Fibroblast of lung (primary cell): ENCODE measurements around the gene STXBP4. TPM values are rescaled to one million over a fixed set of nuclear protein-coding genes. Genes with fewer than 3 reads are reported as not detected.

Experiments used
- DNase-seq, 2 donors: peaks; one replicate each; pipeline versions ENCODE4 v3.0.0 to v3.0.0-alpha.2; 2010; ENCODE audit warnings: low read depth in 2 of 2
- H2AFZ ChIP-seq: 2 replicates; pipeline ENCODE4 v1.5.1; 2012; ENCODE audit warnings: low read length, control low read depth, inconsistent platforms
- H3K27ac ChIP-seq: 2 replicates; pipeline ENCODE4 v1.5.1; 2011; ENCODE audit warnings: low read length, control low read depth; ENCODE audit not compliant: insufficient read depth
- H3K27me3 ChIP-seq: 2 replicates; pipeline ENCODE4 v1.5.1; 2011; ENCODE audit warnings: mild to moderate bottlenecking, low read length; ENCODE audit not compliant: control insufficient read depth, insufficient read depth
- H3K36me3 ChIP-seq: 2 replicates; pipeline ENCODE4 v1.5.1; 2011; ENCODE audit warnings: low read length; ENCODE audit not compliant: control insufficient read depth, insufficient read depth
- H3K4me1 ChIP-seq: 2 replicates; pipeline ENCODE4 v1.5.1; 2011; ENCODE audit warnings: low read length; ENCODE audit not compliant: control insufficient read depth, insufficient read depth; ENCODE audit errors: extremely low read depth
- H3K4me2 ChIP-seq: 2 replicates; pipeline ENCODE4 v1.5.1; 2011; ENCODE audit warnings: low read length, control low read depth; ENCODE audit not compliant: insufficient read depth; ENCODE audit errors: extremely low read depth
- H3K4me3 ChIP-seq, 4 experiments: fragments of 200-600 bp in 1 of 4; sonication (generic) in 1 of 4; replicated peaks in 1 of 4; 2 replicates each; pipeline ENCODE4 v1.5.1; 2011 to 2016; ENCODE audit warnings: low read length in 4 of 4, low read depth in 3 of 4, mild to moderate bottlenecking in 3 of 4, control low read depth in 2 of 4, inconsistent platforms in 1 of 4, mixed read lengths in 1 of 4; ENCODE audit not compliant: insufficient read depth in 1 of 4; ENCODE audit errors: control extremely low read depth in 1 of 4
- H3K79me2 ChIP-seq: 2 replicates; pipeline ENCODE4 v1.5.1; 2012; ENCODE audit warnings: mild to moderate bottlenecking, low read length, inconsistent platforms; ENCODE audit not compliant: control insufficient read depth, insufficient read depth
- H3K9ac ChIP-seq: 2 replicates; pipeline ENCODE4 v1.5.1; 2011; ENCODE audit warnings: mild to moderate bottlenecking, low read length, control low read depth; ENCODE audit not compliant: insufficient read depth
- H3K9me3 ChIP-seq: 2 replicates; pipeline ENCODE4 v1.5.1; 2012; ENCODE audit warnings: low read depth, low read length; ENCODE audit not compliant: control insufficient read depth, insufficient read depth
- H4K20me1 ChIP-seq: 2 replicates; pipeline ENCODE4 v1.5.1; 2011; ENCODE audit warnings: low read length; ENCODE audit not compliant: control insufficient read depth, insufficient read depth; ENCODE audit errors: extremely low read depth
- EZH2 ChIP-seq: IDR thresholded peaks from 2 replicates; pipeline ENCODE4 v1.5.1; 2012; ENCODE audit warnings: low read length, control low read depth, mild to moderate bottlenecking; ENCODE audit errors: missing control alignments
- polyA plus RNA-seq, 2 donors: library from polyadenylated mRNA; depleted of rRNA in 1 of 2; stranded (reverse) in 1 of 2; unstranded in 1 of 2; fragments of >200 nt; gene quantifications; 2 replicates each; pipeline ENCODE4 v1.2.1, GENCODE V29; 2011 to 2012; ENCODE audit warnings: missing spikeins in 1 of 2
- total RNA-seq: library from RNA; depleted of rRNA; stranded (reverse); fragments of >200 nt; gene quantifications from 2 replicates; pipeline ENCODE4 v1.2.1, GENCODE V29; 2014
- TF ChIP-seq, protein P1 (sequence below), 2 donors: IDR thresholded peaks in 1 of 2; conservative IDR thresholded peaks in 1 of 2; 1 replicate in 1 of 2; 2 replicates in 1 of 2; pipeline ENCODE4 v1.5.1; 2011 to 2012; ENCODE audit warnings: low read length in 2 of 2, control low read depth in 1 of 2, inconsistent platforms in 1 of 2, low read depth in 1 of 2, mild to moderate bottlenecking in 1 of 2

The STXBP4 gene
- total and polyA plus RNA-seq, 2 donors (not counting 1 experiment from before 2014, with no cell fraction given): 5.6 to 9.8 TPM

DNA sequence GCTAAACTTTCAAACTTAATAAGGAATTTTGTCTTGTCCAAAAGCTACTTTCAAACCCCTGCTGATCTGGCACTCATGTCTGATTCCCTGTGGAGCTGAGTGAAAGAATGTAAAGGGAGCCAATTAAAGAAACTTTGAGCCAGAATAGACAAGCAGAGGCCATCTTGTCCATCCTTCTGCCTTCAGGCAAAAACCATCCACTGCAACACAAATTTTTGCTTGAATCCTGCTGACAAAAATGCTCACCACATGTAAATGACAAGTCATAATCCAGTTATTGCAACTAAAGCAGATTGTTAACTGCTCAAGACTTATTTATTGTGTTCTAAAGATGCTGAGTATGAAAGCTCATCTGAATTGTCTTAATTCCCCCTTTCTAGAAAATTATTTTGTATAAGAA is 172.2 kb downstream of the STXBP4 start:
- TF ChIP-seq, protein P1, sequence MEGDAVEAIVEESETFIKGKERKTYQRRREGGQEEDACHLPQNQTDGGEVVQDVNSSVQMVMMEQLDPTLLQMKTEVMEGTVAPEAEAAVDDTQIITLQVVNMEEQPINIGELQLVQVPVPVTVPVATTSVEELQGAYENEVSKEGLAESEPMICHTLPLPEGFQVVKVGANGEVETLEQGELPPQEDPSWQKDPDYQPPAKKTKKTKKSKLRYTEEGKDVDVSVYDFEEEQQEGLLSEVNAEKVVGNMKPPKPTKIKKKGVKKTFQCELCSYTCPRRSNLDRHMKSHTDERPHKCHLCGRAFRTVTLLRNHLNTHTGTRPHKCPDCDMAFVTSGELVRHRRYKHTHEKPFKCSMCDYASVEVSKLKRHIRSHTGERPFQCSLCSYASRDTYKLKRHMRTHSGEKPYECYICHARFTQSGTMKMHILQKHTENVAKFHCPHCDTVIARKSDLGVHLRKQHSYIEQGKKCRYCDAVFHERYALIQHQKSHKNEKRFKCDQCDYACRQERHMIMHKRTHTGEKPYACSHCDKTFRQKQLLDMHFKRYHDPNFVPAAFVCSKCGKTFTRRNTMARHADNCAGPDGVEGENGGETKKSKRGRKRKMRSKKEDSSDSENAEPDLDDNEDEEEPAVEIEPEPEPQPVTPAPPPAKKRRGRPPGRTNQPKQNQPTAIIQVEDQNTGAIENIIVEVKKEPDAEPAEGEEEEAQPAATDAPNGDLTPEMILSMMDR (conservative IDR thresholded peaks at IDR 0.05 in 1 of 2, IDR thresholded peaks at IDR 0.05 in 1 of 2; ENCODE audit: low read depth in 1 of 2, low read length in 2 of 2): no peak
- no peak for TF ChIP-seq EZH2
- H3K27ac ChIP-seq: no peak overlapping the region

DNA sequence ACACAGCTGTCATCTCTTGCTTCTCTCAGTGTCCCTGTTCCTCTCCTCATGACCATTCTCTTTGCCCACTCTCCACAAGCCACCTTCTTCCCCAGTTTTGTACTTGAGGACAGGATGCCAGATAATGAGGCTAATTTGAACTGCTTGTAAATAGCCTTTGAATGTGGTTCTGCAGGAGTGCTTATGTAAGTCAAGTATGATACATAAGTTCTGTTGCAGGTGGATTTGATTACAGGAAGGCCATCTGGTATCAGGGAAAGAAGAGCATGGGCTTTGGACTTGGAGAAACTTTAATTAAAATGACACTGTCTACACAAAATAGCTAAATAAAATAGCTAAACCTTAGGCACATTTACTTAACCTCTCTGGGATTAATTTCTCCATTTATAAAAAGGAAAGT is 176.0 kb downstream of the STXBP4 start:
- Histone ChIP-seq H3K27me3 (no peaks in the 10 kb centered on the region), H3K79me2 (no peaks in the 10 kb centered on the region), H3K36me3 (no peaks in the 10 kb centered on the region), H3K4me3 (no peak overlapping the region), H3K27ac (no peak overlapping the region), H4K20me1 (no peaks in the 10 kb centered on the region), H3K4me2 (no peak overlapping the region), H3K9me3 (no peaks in the 10 kb centered on the region), H3K4me1 (no peaks in the 10 kb centered on the region), H3K9ac (no peak overlapping the region), H2AFZ (no peak overlapping the region)
- TF ChIP-seq, protein P1 (conservative IDR thresholded peaks at IDR 0.05 in 1 of 2, IDR thresholded peaks at IDR 0.05 in 1 of 2; ENCODE audit: low read depth in 1 of 2, low read length in 2 of 2): no peak
- no peak for TF ChIP-seq EZH2
- DNase-seq: no peak

More for the DNA sequence above, 172.2 kb downstream of the STXBP4 start:
- no peaks in the 10 kb centered on the region for H4K20me1 ChIP-seq
- H3K4me3 ChIP-seq: no peak overlapping the region
- no peaks in the 10 kb centered on the region for H3K9me3 ChIP-seq
- no peak for DNase-seq
- no peak overlapping the region for H3K9ac ChIP-seq
- H3K27me3 ChIP-seq: no peaks in the 10 kb centered on the region
- H3K4me2 ChIP-seq: no peak overlapping the region
- no peaks in the 10 kb centered on the region for H3K4me1 ChIP-seq
- no peak overlapping the region for H2AFZ ChIP-seq
- no peaks in the 10 kb centered on the region for H3K79me2 ChIP-seq
- no peaks in the 10 kb centered on the region for H3K36me3 ChIP-seq

DNA sequence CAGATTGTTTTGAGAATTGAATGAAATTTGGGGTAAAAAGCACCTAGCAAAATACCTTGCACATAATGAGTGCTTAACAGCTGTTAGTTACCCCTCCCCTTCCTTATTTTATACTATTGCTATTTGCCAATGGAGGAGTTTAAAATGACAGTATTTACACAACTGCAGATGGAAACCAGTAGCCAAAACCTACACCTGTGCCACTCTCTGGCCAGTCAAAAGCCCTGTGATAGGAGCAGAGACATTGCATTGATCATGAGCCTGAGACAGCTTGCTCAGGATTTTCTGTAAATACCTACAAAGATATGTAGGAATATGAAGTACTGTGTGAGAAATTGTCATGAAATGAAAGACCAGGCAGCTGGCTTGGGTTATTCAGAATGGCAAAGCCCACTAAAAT is 180.9 kb downstream of the STXBP4 start:
- no peak overlapping the region for H2AFZ ChIP-seq
- no peaks in the 10 kb centered on the region for H3K36me3 ChIP-seq
- no peaks in the 10 kb centered on the region for H3K4me1 ChIP-seq
- no peak overlapping the region for H3K27ac ChIP-seq
- no peaks in the 10 kb centered on the region for H3K79me2 ChIP-seq
- no peak overlapping the region for H3K9ac ChIP-seq
- no peaks in the 10 kb centered on the region for H3K9me3 ChIP-seq
- no peak for TF ChIP-seq EZH2
- TF ChIP-seq, protein P1 (conservative IDR thresholded peaks at IDR 0.05 in 1 of 2, IDR thresholded peaks at IDR 0.05 in 1 of 2; ENCODE audit: low read depth in 1 of 2, low read length in 2 of 2): no peak
- H3K4me2 ChIP-seq: no peak overlapping the region
- H3K27me3 ChIP-seq: no peaks in the 10 kb centered on the region
- no peak overlapping the region for H3K4me3 ChIP-seq
- DNase-seq: no peak
- H4K20me1 ChIP-seq: no peaks in the 10 kb centered on the region
